Measurements from ENCODE around the gene PNPLA6.
"Not testable (repeated sequence)": the region's sequence is repeated elsewhere in the genome, so short reads cannot be mapped to it uniquely, and the experiment has no call there.

The PNPLA6 gene

GRCh38 chr19:7533281-7533885, 2.1 kb upstream of the PNPLA6 start:
- no peak for DNase-seq (ENCODE audit: low read depth in 3 of 3)

GRCh38 chr19:7533925-7534480, 1.5 kb upstream of the PNPLA6 start:
- DNase-seq (ENCODE audit: low read depth in 3 of 3): peak; percentile 72 to 81 (median 79)

- DNase-seq (ENCODE audit: low read depth in 3 of 3): peak in 2 of 3 experiments; percentile 28 to 38
Observed at GRCh38 chr19:7534531-7535046, 928 bp upstream of the PNPLA6 start.

- DNase-seq (ENCODE audit: low read depth in 3 of 3): no peak
Observed at GRCh38 chr19:7535998-7536695, 630 bp downstream of the PNPLA6 start.

- DNase-seq (ENCODE audit: low read depth in 3 of 3): not testable (repeated sequence)
Observed at GRCh38 chr19:7538990-7539389, 3.5 kb downstream of the PNPLA6 start.

GRCh38 chr19:7539827-7540425, 4.4 kb downstream of the PNPLA6 start:
- no peak for DNase-seq (ENCODE audit: low read depth in 3 of 3)

GRCh38 chr19:7540761-7541474, 5.4 kb downstream of the PNPLA6 start:
- DNase-seq (ENCODE audit: low read depth in 3 of 3): peak in 2 of 3 experiments; percentile 23 to 51

- DNase-seq (ENCODE audit: low read depth in 3 of 3): no peak
Observed at GRCh38 chr19:7541475-7541824, 5.9 kb downstream of the PNPLA6 start.

GRCh38 chr19:7541828-7542443, 6.4 kb downstream of the PNPLA6 start:
- no peak for DNase-seq (ENCODE audit: low read depth in 3 of 3)

- DNase-seq (ENCODE audit: low read depth in 3 of 3): no peak
Observed at GRCh38 chr19:7542556-7543348, 7.2 kb downstream of the PNPLA6 start.

- no peak for DNase-seq (ENCODE audit: low read depth in 3 of 3)
Observed at GRCh38 chr19:7544626-7545025, 9.1 kb downstream of the PNPLA6 start.

GRCh38 chr19:7545300-7545699, 9.8 kb downstream of the PNPLA6 start:
- no peak for DNase-seq (ENCODE audit: low read depth in 3 of 3)

GRCh38 chr19:7545904-7546303, 10.4 kb downstream of the PNPLA6 start:
- DNase-seq (ENCODE audit: low read depth in 3 of 3): no peak

GRCh38 chr19:7547159-7547558, 11.6 kb downstream of the PNPLA6 start:
- DNase-seq (ENCODE audit: low read depth in 3 of 3): no peak

- no peak for DNase-seq (ENCODE audit: low read depth in 3 of 3)
Observed at GRCh38 chr19:7549429-7550148, 14.1 kb downstream of the PNPLA6 start.

- no peak for DNase-seq (ENCODE audit: low read depth in 3 of 3)
Observed at GRCh38 chr19:7550169-7550770, 14.8 kb downstream of the PNPLA6 start.

- peak in 1 of 3 experiments; percentile 28 for DNase-seq (ENCODE audit: low read depth in 3 of 3)
Observed at GRCh38 chr19:7550987-7551761, 15.7 kb downstream of the PNPLA6 start.

GRCh38 chr19:7552781-7553180, 17.3 kb downstream of the PNPLA6 start:
- DNase-seq (ENCODE audit: low read depth in 3 of 3): no peak

- no peak for DNase-seq (ENCODE audit: low read depth in 3 of 3)
Observed at GRCh38 chr19:7554565-7554964, 19.0 kb downstream of the PNPLA6 start.
